SK-N-SH (cell line): ENCODE results near the gene MCM5. TPM values are rescaled to one million over a fixed set of nuclear protein-coding genes. Genes with fewer than 3 reads are reported as not detected.

Source experiments
- CTCF ChIA-PET: fragments of 300-600, 350-600 bp; formaldehyde crosslinking; extraction: SDS; loops from one replicate; lab custom pipeline; 2021; lab: Yijun Ruan, JAX
- POLR2A ChIA-PET: fragments of 350-600 bp; sonication (Branson Sonifier 250); formaldehyde crosslinking; extraction: SDS; loops from one replicate; lab custom pipeline; 2020; ENCODE audit warnings: antibody characterized with exemption, inconsistent platforms; lab: Yijun Ruan, JAX
- DNase-seq: peaks from one replicate; pipeline ENCODE4 v3.0.0; 2012
- H2AFZ ChIP-seq: fragments of 200-600 bp; sonication (generic); 2 replicates; pipeline ENCODE4 v1.8.1; 2016; ENCODE audit warnings: antibody characterized with exemption, mild to moderate bottlenecking, low read depth
- H3F3A ChIP-seq: fragments of 200-600 bp; sonication (generic); replicated peaks from 2 replicates; pipeline ENCODE3; 2016; ENCODE audit warnings: antibody characterized with exemption, mild to moderate bottlenecking; ENCODE audit not compliant: insufficient read depth
- H3K27ac ChIP-seq, 2 experiments: fragments of 200-500 bp in 1 of 2; fragments of 200-600 bp in 1 of 2; sonication (Bioruptor generic) in 1 of 2; sonication (generic), shearing (Covaris generic) in 1 of 2; 2 replicates each; pipeline versions ENCODE4 v1.5.1 to v1.6.1; 2014 to 2016; ENCODE audit warnings: low read depth in 2 of 2, inconsistent platforms in 1 of 2, low read length in 1 of 2, mild to moderate bottlenecking in 1 of 2, mixed read lengths in 1 of 2
- H3K27me3 ChIP-seq: fragments of 200-600 bp; sonication (generic), shearing (Covaris generic); 2 replicates; pipeline ENCODE4 v1.6.1; 2016; ENCODE audit warnings: mixed run types; ENCODE audit not compliant: insufficient read depth
- H3K36me3 ChIP-seq, 2 experiments: fragments of 200-500 bp in 1 of 2; fragments of 200-600 bp in 1 of 2; sonication (Bioruptor generic) in 1 of 2; sonication (generic) in 1 of 2; replicated peaks in 1 of 2; 2 replicates each; pipeline versions ENCODE3 to v1.5.1; 2014 to 2016; ENCODE audit warnings: low read length in 1 of 2, mild to moderate bottlenecking in 1 of 2; ENCODE audit not compliant: insufficient read depth in 2 of 2, control insufficient read depth in 1 of 2
- H3K4me1 ChIP-seq, 2 experiments: fragments of 200-500 bp in 1 of 2; fragments of 200-600 bp in 1 of 2; sonication (Bioruptor generic) in 1 of 2; sonication (generic), shearing (Covaris generic) in 1 of 2; 2 replicates each; pipeline versions ENCODE4 v1.5.1 to v1.6.1; 2014 to 2016; ENCODE audit warnings: low read depth in 1 of 2, low read length in 1 of 2, mixed run types in 1 of 2; ENCODE audit not compliant: insufficient read depth in 2 of 2, control insufficient read depth in 1 of 2
- H3K4me2 ChIP-seq: fragments of 200-600 bp; sonication (generic), shearing (Covaris generic); 2 replicates; pipeline ENCODE4 v1.6.1; 2017; ENCODE audit warnings: mixed run types
- H3K4me3 ChIP-seq, 2 experiments: fragments of 200-500 bp in 1 of 2; fragments of 200-600 bp in 1 of 2; sonication (Bioruptor generic) in 1 of 2; sonication (generic), shearing (Covaris generic) in 1 of 2; 2 replicates each; pipeline versions ENCODE4 v1.5.1 to v1.8.1; 2014 to 2016; ENCODE audit warnings: low read depth in 2 of 2, inconsistent platforms in 1 of 2, low read length in 1 of 2, mild to moderate bottlenecking in 1 of 2, mixed read lengths in 1 of 2, moderate library complexity in 1 of 2
- H3K79me2 ChIP-seq: fragments of 200-600 bp; sonication (generic); 2 replicates; pipeline ENCODE4 v1.8.1; 2017; ENCODE audit warnings: mild to moderate bottlenecking; ENCODE audit not compliant: insufficient read depth
- H3K9ac ChIP-seq: fragments of 200-600 bp; sonication (generic); 2 replicates; pipeline ENCODE4 v1.6.1; 2017; ENCODE audit warnings: mixed run types
- H3K9me2 ChIP-seq: fragments of 200-600 bp; sonication (generic); 2 replicates; pipeline ENCODE4 v1.6.1; 2017; ENCODE audit warnings: mixed run types
- H3K9me3 ChIP-seq: fragments of 200-600 bp; sonication (generic); 2 replicates; pipeline ENCODE4 v1.6.1; 2017; ENCODE audit warnings: mixed run types, mild to moderate bottlenecking, moderate library complexity
- H4K20me1 ChIP-seq: fragments of 200-600 bp; sonication (generic); 2 replicates; pipeline ENCODE4 v1.6.1; 2017; ENCODE audit warnings: mild to moderate bottlenecking, mixed run types; ENCODE audit not compliant: insufficient read depth
- FOSL2 ChIP-seq: IDR thresholded peaks from 2 replicates; pipeline ENCODE4 v1.4.0; 2012; ENCODE audit warnings: low read depth, mild to moderate bottlenecking, moderate library complexity, borderline replicate concordance
- FOXJ3 ChIP-seq: sonication (generic); formaldehyde crosslinking; IDR thresholded peaks from 2 replicates; pipeline ENCODE4 v1.5.1; 2020; ENCODE audit warnings: mild to moderate bottlenecking, missing genetic modification reagents
- FOXM1 ChIP-seq: IDR thresholded peaks from 2 replicates; pipeline ENCODE4 v1.4.0; 2012; ENCODE audit warnings: low read depth, mild to moderate bottlenecking
- GABPA ChIP-seq: IDR thresholded peaks from 2 replicates; pipeline ENCODE4 v1.4.0; 2012; ENCODE audit warnings: low read depth, mild to moderate bottlenecking
- GATA2 ChIP-seq: sonication (generic); formaldehyde crosslinking; IDR thresholded peaks from 2 replicates; pipeline ENCODE4 v1.5.0; 2020; ENCODE audit warnings: mild to moderate bottlenecking, missing genetic modification reagents
- MAX ChIP-seq: IDR thresholded peaks from 2 replicates; pipeline ENCODE4 v1.4.0; 2012; ENCODE audit warnings: low read depth
- MEF2A ChIP-seq: IDR thresholded peaks from 2 replicates; pipeline ENCODE4 v1.4.0; 2012; ENCODE audit warnings: low read depth, borderline replicate concordance
- MXI1 ChIP-seq: IDR thresholded peaks from 2 replicates; pipeline ENCODE4 v1.6.1; 2012; ENCODE audit warnings: mild to moderate bottlenecking, low read depth, low read length, improper control_type of control experiment
- NFIC ChIP-seq: IDR thresholded peaks from 2 replicates; pipeline ENCODE4 v1.4.0; 2012; ENCODE audit warnings: borderline replicate concordance
- RCOR1 ChIP-seq: fragments of 150-350 bp; IDR thresholded peaks from 2 replicates; pipeline ENCODE4 v1.6.1; 2017; ENCODE audit warnings: antibody characterized with exemption, low read length
- SIN3A ChIP-seq: IDR thresholded peaks from 2 replicates; pipeline ENCODE4 v1.6.1; 2012; ENCODE audit warnings: low read depth, mild to moderate bottlenecking, low read length, moderate library complexity, borderline replicate concordance
- SMC3 ChIP-seq: IDR thresholded peaks from 2 replicates; pipeline ENCODE4 v1.6.1; 2012; ENCODE audit warnings: low read depth, low read length, improper control_type of control experiment
- TAF1 ChIP-seq: IDR thresholded peaks from 2 replicates; pipeline ENCODE4 v1.6.1; 2012; ENCODE audit warnings: low read depth, mild to moderate bottlenecking, low read length, moderate library complexity, borderline replicate concordance
- TCF12 ChIP-seq: IDR thresholded peaks from 2 replicates; pipeline ENCODE4 v1.4.0; 2012
- YY1 ChIP-seq: IDR thresholded peaks from 2 replicates; pipeline ENCODE4 v1.4.0; 2012; ENCODE audit warnings: low read depth, mild to moderate bottlenecking
- WGBS: methylation state at CpG from one replicate; pipeline ENCODE4 v1.1.6; 2017; ENCODE audit warnings: low lambda C conversion rate; 5-methylcytosine and 5-hydroxymethylcytosine counted together
- polyA plus RNA-seq, 3 experiments: library from polyadenylated mRNA; depleted of rRNA; stranded (reverse); fragments of >200 nt; gene quantifications; 2 replicates each; pipeline ENCODE4 v1.2.3, GENCODE V29; 2012
- TF ChIP-seq, protein P1 (sequence below): fragments of 150-350 bp; IDR thresholded peaks from 2 replicates; pipeline ENCODE4 v1.6.1; 2017; ENCODE audit warnings: antibody characterized with exemption, low read length, low read depth, borderline replicate concordance
- TF ChIP-seq, protein P2 (sequence below): fragments of 200-600 bp; sonication (generic); IDR thresholded peaks from 2 replicates; pipeline ENCODE4 v1.6.1; 2017; ENCODE audit warnings: antibody characterized with exemption, mild to moderate bottlenecking, moderate library complexity
- TF ChIP-seq, protein P3 (sequence below): fragments of 150-350 bp; IDR thresholded peaks from 2 replicates; pipeline ENCODE4 v1.6.1; 2016; ENCODE audit warnings: mild to moderate bottlenecking, low read depth, low read length
- TF ChIP-seq, protein P4 (sequence below): IDR thresholded peaks from 2 replicates; pipeline ENCODE4; 2012

The MCM5 gene
- polyA plus RNA-seq, 1 of the 3 experiments (the other 2 are of a cell fraction), result 42.9 TPM

GRCh38 chr22:35401863-35402262 lies 1.9 kb downstream of the MCM5 start:
- Histone ChIP-seq H3K27me3 (no peaks in the 10 kb centered on the region), H3K9me3 (no peaks in the 10 kb centered on the region), H3K9me2 (no peaks in the 10 kb centered on the region), H3F3A (no peaks in the 10 kb centered on the region), H3K27ac (no peak overlapping the region), H3K4me2 (no peak overlapping the region), H3K4me3 (no peak overlapping the region), H3K4me1 (no peaks in the 10 kb centered on the region; a peak in 2 of 4 replicates), H2AFZ (no peak overlapping the region), H4K20me1 (no peaks in the 10 kb centered on the region), H3K36me3 (peaks cover 2 to 10% of the 10 kb centered on the region in 2 experiments), H3K79me2 (peaks cover 23% of the 10 kb centered on the region), H3K9ac (no peak overlapping the region)
- DNase-seq, result no peak
- WGBS, result 100% methylated on average over 2 of the region's 6 CpGs
- ChIA-PET CTCF (interaction anchor here (0.8 to 2.4 kb wide), 3 partner anchors 10 to 52 kb away, joined by 3 to 9 read pairs (median 4); no protein-coding TSS in a partner anchor), POLR2A (interaction anchor here (0.6 kb wide), 1 partner anchor 18 kb away, joined by 3 read pairs; no protein-coding TSS in a partner anchor)
- TF ChIP-seq MEF2A, result no peak
- TF ChIP-seq SIN3A, result no peak
- TF ChIP-seq MAX, result no peak
- no peak for TF ChIP-seq GATA2
- no peak for TF ChIP-seq RCOR1
- TF ChIP-seq, protein P1, sequence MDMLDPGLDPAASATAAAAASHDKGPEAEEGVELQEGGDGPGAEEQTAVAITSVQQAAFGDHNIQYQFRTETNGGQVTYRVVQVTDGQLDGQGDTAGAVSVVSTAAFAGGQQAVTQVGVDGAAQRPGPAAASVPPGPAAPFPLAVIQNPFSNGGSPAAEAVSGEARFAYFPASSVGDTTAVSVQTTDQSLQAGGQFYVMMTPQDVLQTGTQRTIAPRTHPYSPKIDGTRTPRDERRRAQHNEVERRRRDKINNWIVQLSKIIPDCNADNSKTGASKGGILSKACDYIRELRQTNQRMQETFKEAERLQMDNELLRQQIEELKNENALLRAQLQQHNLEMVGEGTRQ, result no peak
- TF ChIP-seq, protein P2, sequence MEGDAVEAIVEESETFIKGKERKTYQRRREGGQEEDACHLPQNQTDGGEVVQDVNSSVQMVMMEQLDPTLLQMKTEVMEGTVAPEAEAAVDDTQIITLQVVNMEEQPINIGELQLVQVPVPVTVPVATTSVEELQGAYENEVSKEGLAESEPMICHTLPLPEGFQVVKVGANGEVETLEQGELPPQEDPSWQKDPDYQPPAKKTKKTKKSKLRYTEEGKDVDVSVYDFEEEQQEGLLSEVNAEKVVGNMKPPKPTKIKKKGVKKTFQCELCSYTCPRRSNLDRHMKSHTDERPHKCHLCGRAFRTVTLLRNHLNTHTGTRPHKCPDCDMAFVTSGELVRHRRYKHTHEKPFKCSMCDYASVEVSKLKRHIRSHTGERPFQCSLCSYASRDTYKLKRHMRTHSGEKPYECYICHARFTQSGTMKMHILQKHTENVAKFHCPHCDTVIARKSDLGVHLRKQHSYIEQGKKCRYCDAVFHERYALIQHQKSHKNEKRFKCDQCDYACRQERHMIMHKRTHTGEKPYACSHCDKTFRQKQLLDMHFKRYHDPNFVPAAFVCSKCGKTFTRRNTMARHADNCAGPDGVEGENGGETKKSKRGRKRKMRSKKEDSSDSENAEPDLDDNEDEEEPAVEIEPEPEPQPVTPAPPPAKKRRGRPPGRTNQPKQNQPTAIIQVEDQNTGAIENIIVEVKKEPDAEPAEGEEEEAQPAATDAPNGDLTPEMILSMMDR, result no peak
- TF ChIP-seq NFIC, result no peak
- no peak for TF ChIP-seq YY1
- TF ChIP-seq FOSL2, result no peak
- TF ChIP-seq TCF12, result no peak

DNA sequence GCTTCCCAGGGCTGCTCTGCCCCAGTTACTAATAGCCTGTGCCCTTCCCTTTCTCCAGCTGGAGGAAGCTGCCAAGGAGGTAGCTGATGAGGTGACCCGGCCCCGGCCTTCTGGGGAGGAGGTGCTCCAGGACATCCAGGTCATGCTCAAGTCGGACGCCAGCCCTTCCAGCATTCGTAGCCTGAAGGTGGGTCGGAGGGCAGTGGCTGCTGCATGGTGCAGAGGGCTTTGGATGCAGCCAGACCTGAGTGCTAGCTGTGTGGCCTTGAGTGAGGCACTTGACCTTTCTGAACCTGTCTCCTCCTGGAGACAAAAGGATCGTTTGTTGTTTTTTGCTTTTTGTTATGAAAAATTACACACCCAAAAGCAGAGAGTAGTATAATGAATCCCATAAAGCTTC lies 3.4 kb downstream of the MCM5 start:
- no peaks in the 10 kb centered on the region; a peak in 2 of 4 replicates for H3K4me1 ChIP-seq
- H3F3A ChIP-seq, result no peaks in the 10 kb centered on the region
- no peaks in the 10 kb centered on the region for H3K9me3 ChIP-seq
- peaks cover 23% of the 10 kb centered on the region for H3K79me2 ChIP-seq
- TF ChIP-seq, protein P2, result no peak
- TF ChIP-seq, protein P3, sequence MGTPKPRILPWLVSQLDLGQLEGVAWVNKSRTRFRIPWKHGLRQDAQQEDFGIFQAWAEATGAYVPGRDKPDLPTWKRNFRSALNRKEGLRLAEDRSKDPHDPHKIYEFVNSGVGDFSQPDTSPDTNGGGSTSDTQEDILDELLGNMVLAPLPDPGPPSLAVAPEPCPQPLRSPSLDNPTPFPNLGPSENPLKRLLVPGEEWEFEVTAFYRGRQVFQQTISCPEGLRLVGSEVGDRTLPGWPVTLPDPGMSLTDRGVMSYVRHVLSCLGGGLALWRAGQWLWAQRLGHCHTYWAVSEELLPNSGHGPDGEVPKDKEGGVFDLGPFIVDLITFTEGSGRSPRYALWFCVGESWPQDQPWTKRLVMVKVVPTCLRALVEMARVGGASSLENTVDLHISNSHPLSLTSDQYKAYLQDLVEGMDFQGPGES, result no peak
- TF ChIP-seq SMC3 (no peak), FOXJ3 (CRISPR knock-in tag) (no peak), MEF2A (no peak), TAF1 (no peak), MXI1 (no peak), TCF12 (no peak), MAX (no peak), FOXM1 (no peak), GABPA (no peak)
- TF ChIP-seq, protein P4, sequence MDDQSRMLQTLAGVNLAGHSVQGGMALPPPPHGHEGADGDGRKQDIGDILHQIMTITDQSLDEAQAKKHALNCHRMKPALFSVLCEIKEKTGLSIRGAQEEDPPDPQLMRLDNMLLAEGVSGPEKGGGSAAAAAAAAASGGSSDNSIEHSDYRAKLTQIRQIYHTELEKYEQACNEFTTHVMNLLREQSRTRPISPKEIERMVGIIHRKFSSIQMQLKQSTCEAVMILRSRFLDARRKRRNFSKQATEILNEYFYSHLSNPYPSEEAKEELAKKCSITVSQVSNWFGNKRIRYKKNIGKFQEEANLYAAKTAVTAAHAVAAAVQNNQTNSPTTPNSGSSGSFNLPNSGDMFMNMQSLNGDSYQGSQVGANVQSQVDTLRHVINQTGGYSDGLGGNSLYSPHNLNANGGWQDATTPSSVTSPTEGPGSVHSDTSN, result no peak
- H4K20me1 ChIP-seq, result no peaks in the 10 kb centered on the region
- H3K9me2 ChIP-seq, result no peaks in the 10 kb centered on the region
- no peak for DNase-seq
- no peak overlapping the region for H3K27ac ChIP-seq
- H3K27me3 ChIP-seq, result no peaks in the 10 kb centered on the region
- H3K36me3 ChIP-seq, result peaks cover 12 to 14% of the 10 kb centered on the region in 2 experiments
- no peak overlapping the region for H3K4me2 ChIP-seq
- CTCF ChIA-PET, result interaction anchor here (1.0 to 4.4 kb wide), 5 partner anchors 27 to 169 kb away, joined by 3 to 22 read pairs (median 3); no protein-coding TSS in a partner anchor
- H3K9ac ChIP-seq, result no peak overlapping the region
- H2AFZ ChIP-seq, result no peak overlapping the region
- POLR2A ChIA-PET, result interaction anchor here (0.7 kb wide), 1 partner anchor 18 kb away, joined by 3 read pairs; no protein-coding TSS in a partner anchor
- no peak overlapping the region for H3K4me3 ChIP-seq
- WGBS, result 85% methylated on average over 1 of the region's 7 CpGs
